Neural cell (in vitro differentiated cells): ENCODE measurements around the gene CHKB. TPM values are rescaled to one million over a fixed set of nuclear protein-coding genes. Genes with fewer than 3 reads are reported as not detected.

Experiments
- H2AFZ ChIP-seq: fragments of 200-600, 300-800 bp; sonication (generic), shearing (Covaris generic); 2 replicates; pipeline ENCODE4 v1.6.0; 2014; ENCODE audit warnings: low read depth, mild to moderate bottlenecking, antibody characterized with exemption, low read length, moderate library complexity
- H3F3A ChIP-seq: fragments of 200-600 bp; shearing (Covaris generic); 2 replicates; pipeline ENCODE4 v1.6.1; 2016; ENCODE audit warnings: mild to moderate bottlenecking, moderate library complexity, mixed read lengths, antibody characterized with exemption, low read length; ENCODE audit not compliant: insufficient read depth, poor library complexity, severe bottlenecking
- H3K27ac ChIP-seq: fragments of 200-600, 300-800 bp; sonication (generic), shearing (Covaris generic); 2 replicates; pipeline ENCODE4 v1.5.1; 2014; ENCODE audit warnings: mild to moderate bottlenecking, low read length, moderate library complexity
- H3K27me3 ChIP-seq: fragments of 300-800, 200-600 bp; sonication (generic), shearing (Covaris generic); 2 replicates; pipeline ENCODE4 v1.6.0; 2014; ENCODE audit warnings: mild to moderate bottlenecking, low read depth, low read length, moderate library complexity; ENCODE audit not compliant: insufficient read depth
- H3K36me3 ChIP-seq: fragments of 300-800, 200-600 bp; sonication (generic), shearing (Covaris generic); 2 replicates; pipeline ENCODE4 v1.5.1; 2014; ENCODE audit warnings: mild to moderate bottlenecking, antibody characterized with exemption, low read length, moderate library complexity; ENCODE audit not compliant: insufficient read depth
- H3K4me2 ChIP-seq: fragments of 300-800, 200-600 bp; sonication (generic), shearing (Covaris generic); 2 replicates; pipeline ENCODE4 v1.6.0; 2014; ENCODE audit warnings: mild to moderate bottlenecking, low read length
- H3K4me3 ChIP-seq: fragments of 300-800, 200-600 bp; sonication (generic), shearing (Covaris generic); 2 replicates; pipeline ENCODE4 v1.5.1; 2014; ENCODE audit warnings: mild to moderate bottlenecking, low read length, moderate library complexity
- H3K79me2 ChIP-seq: fragments of 200-600 bp; shearing (Covaris generic); replicated peaks from 2 replicates; pipeline ENCODE4 v1.6.0; 2014; ENCODE audit warnings: mild to moderate bottlenecking, low read length, moderate library complexity; ENCODE audit not compliant: insufficient read depth
- H3K9ac ChIP-seq: fragments of 300-800, 200-600 bp; sonication (generic), shearing (Covaris generic); 2 replicates; pipeline ENCODE4 v1.6.1; 2016; ENCODE audit warnings: mild to moderate bottlenecking, low read length, mixed read lengths
- H3K9me2 ChIP-seq: fragments of 200-600 bp; shearing (Covaris generic); 2 replicates; pipeline ENCODE4 v1.6.1; 2016; ENCODE audit warnings: mild to moderate bottlenecking, low read length, mixed read lengths; ENCODE audit not compliant: insufficient read depth
- H3K9me3 ChIP-seq: fragments of 200-600, 300-800 bp; sonication (generic), shearing (Covaris generic); 2 replicates; pipeline ENCODE4 v1.6.1; 2016; ENCODE audit warnings: mild to moderate bottlenecking, mixed run types, low read length, moderate library complexity, mixed read lengths
- H4K20me1 ChIP-seq: fragments of 200-600 bp; shearing (Covaris generic); 2 replicates; pipeline ENCODE4 v1.6.1; 2016; ENCODE audit warnings: mild to moderate bottlenecking, mixed run types; ENCODE audit not compliant: insufficient read depth
- CTCF ChIP-seq: fragments of 450-650 bp; IDR thresholded peaks from 2 replicates; pipeline ENCODE4 v1.5.1; 2014; ENCODE audit warnings: antibody characterized with exemption, mild to moderate bottlenecking, moderate library complexity; ENCODE audit not compliant: poor library complexity, severe bottlenecking
- EP300 ChIP-seq: fragments of 450-650 bp; conservative IDR thresholded peaks from 2 replicates; pipeline ENCODE4 v1.6.1; 2014; ENCODE audit warnings: antibody characterized with exemption, mild to moderate bottlenecking, moderate library complexity; ENCODE audit not compliant: poor library complexity, severe bottlenecking
- EZH2 ChIP-seq: fragments of 200-600, 300-800 bp; shearing (Covaris generic), sonication (generic); IDR thresholded peaks from 2 replicates; pipeline ENCODE4 v1.6.1; 2014; ENCODE audit warnings: antibody characterized with exemption, low read length, borderline replicate concordance, mild to moderate bottlenecking; ENCODE audit not compliant: insufficient read depth, poor library complexity, severe bottlenecking
- MXI1 ChIP-seq: fragments of 450-650 bp; conservative IDR thresholded peaks from 2 replicates; pipeline ENCODE4 v1.6.1; 2014; ENCODE audit warnings: antibody characterized with exemption, mild to moderate bottlenecking; ENCODE audit not compliant: poor library complexity, severe bottlenecking
- POLR2AphosphoS5 ChIP-seq: IDR thresholded peaks from 2 replicates; pipeline ENCODE4 v1.6.1; 2012
- RAD21 ChIP-seq: fragments of 450-650 bp; conservative IDR thresholded peaks from 2 replicates; pipeline ENCODE4 v1.6.1; 2014; ENCODE audit warnings: antibody characterized with exemption, mild to moderate bottlenecking, moderate library complexity
- REST ChIP-seq: IDR thresholded peaks from 2 replicates; pipeline ENCODE4 v1.6.1; 2012; ENCODE audit warnings: borderline replicate concordance
- SMC3 ChIP-seq: fragments of 450-650 bp; conservative IDR thresholded peaks from 2 replicates; pipeline ENCODE4 v1.6.1; 2014; ENCODE audit warnings: antibody characterized with exemption, mild to moderate bottlenecking, moderate library complexity; ENCODE audit not compliant: poor library complexity
- TAF1 ChIP-seq: IDR thresholded peaks from 2 replicates; pipeline ENCODE4 v1.6.1; 2012; ENCODE audit warnings: low read depth
- polyA plus RNA-seq: library from polyadenylated mRNA; depleted of rRNA; stranded (reverse); fragments of >200 nt; gene quantifications from 2 replicates; pipeline ENCODE4 v1.2.3, GENCODE V29; 2014

The CHKB gene
- polyA plus RNA-seq, 1 donor from 2014 or later = 173 TPM

GRCh38 chr22:50610581-50610980, 27.9 kb upstream of the CHKB start:
- Histone ChIP-seq H3F3A (no peaks in the 10 kb centered on the region), H3K4me3 (no peak overlapping the region), H4K20me1 (no peaks in the 10 kb centered on the region), H3K9ac (no peak overlapping the region), H3K9me2 (no peaks in the 10 kb centered on the region), H3K4me2 (no peak overlapping the region), H3K27me3 (no peaks in the 10 kb centered on the region), H2AFZ (no peak overlapping the region), H3K79me2 (no peaks in the 10 kb centered on the region), H3K9me3 (no peaks in the 10 kb centered on the region), H3K36me3 (peaks cover 5% of the 10 kb centered on the region), H3K27ac (no peak overlapping the region)
- TF ChIP-seq RAD21 = no peak
- no peak for TF ChIP-seq TAF1
- TF ChIP-seq SMC3 = no peak
- TF ChIP-seq POLR2AphosphoS5 = no peak
- TF ChIP-seq EZH2 = no peak
- TF ChIP-seq CTCF = no peak
- no peak for TF ChIP-seq REST
- TF ChIP-seq EP300 = no peak
- TF ChIP-seq MXI1 = no peak

GRCh38 chr22:50610041-50610451, 27.4 kb upstream of the CHKB start:
- H3K4me2 ChIP-seq = no peak overlapping the region
- H3K4me3 ChIP-seq = no peak overlapping the region
- H3K9me3 ChIP-seq = no peaks in the 10 kb centered on the region
- TF ChIP-seq CTCF = no peak
- TF ChIP-seq POLR2AphosphoS5 = no peak
- TF ChIP-seq EZH2 = no peak
- TF ChIP-seq MXI1 = no peak
- TF ChIP-seq EP300 = no peak
- TF ChIP-seq RAD21 = no peak
- no peak for TF ChIP-seq TAF1
- TF ChIP-seq REST = no peak
- TF ChIP-seq SMC3 = no peak
- no peak overlapping the region for H3K9ac ChIP-seq
- no peaks in the 10 kb centered on the region for H3K79me2 ChIP-seq
- no peaks in the 10 kb centered on the region for H3K9me2 ChIP-seq
- H3F3A ChIP-seq = no peaks in the 10 kb centered on the region
- no peaks in the 10 kb centered on the region for H4K20me1 ChIP-seq
- no peak overlapping the region for H3K27ac ChIP-seq
- no peaks in the 10 kb centered on the region for H3K27me3 ChIP-seq
- H3K36me3 ChIP-seq = peaks cover 5% of the 10 kb centered on the region
- H2AFZ ChIP-seq = no peak overlapping the region
